Hematopoietic multipotent progenitor cell (in vitro differentiated cells): ENCODE results near the gene AZU1. TPM values are rescaled to one million over a fixed set of nuclear protein-coding genes. Genes with fewer than 3 reads are reported as not detected.
"Not testable (repeated sequence)": the region's sequence is repeated elsewhere in the genome, so short reads cannot be mapped to it uniquely, and the experiment has no call there.

Source experiments
- DNase-seq, 3 donors: peaks; one replicate each; pipeline ENCODE4 v3.0.0-alpha.2; 2011 to 2015; ENCODE audit warnings: low read depth in 2 of 3, low spot score in 2 of 3
- total RNA-seq: library from RNA; depleted of rRNA; stranded (reverse); fragments of >200 nt; gene quantifications from one replicate; pipeline ENCODE4 v1.2.3, GENCODE V29; 2012

AZU1 gene
- total RNA-seq, 1 donor: 5.4 TPM

- no peak for DNase-seq
These were observed 24.7 kb downstream of the AZU1 start, which contains the start of gene ELANE for GRCh38 chr19:852136-853013. Gene ELANE, plus strand, starts transcription at chr19:852303. Its CDS starts 26 bp downstream, at chr19:852329.

- DNase-seq: no peak
These were observed 25.5 kb downstream of the AZU1 start for GRCh38 chr19:853014-853585.

GRCh38 chr19:853614-854220 lies 26.1 kb downstream of the AZU1 start:
- DNase-seq: not testable (repeated sequence)

GRCh38 chr19:854549-854948 lies 26.9 kb downstream of the AZU1 start:
- no peak for DNase-seq

- no peak for DNase-seq
These were observed 27.5 kb downstream of the AZU1 start for GRCh38 chr19:855142-855541.

- no peak for DNase-seq
These were observed 28.0 kb downstream of the AZU1 start for GRCh38 chr19:855566-856120.

- no peak for DNase-seq
These were observed 30.6 kb downstream of the AZU1 start for GRCh38 chr19:858284-858683.

- DNase-seq: peak in 2 of 3 donors; percentile 51 to 52
These were observed 31.5 kb downstream of the AZU1 start, which contains the start of gene CFD for GRCh38 chr19:858868-859843. Gene CFD, plus strand, starts transcription at chr19:859664. Its CDS starts 26 bp downstream, at chr19:859690.

GRCh38 chr19:861141-861755 lies 33.6 kb downstream of the AZU1 start:
- no peak for DNase-seq

- peak; percentile 44 to 89 (median 88) for DNase-seq
These were observed 34.3 kb downstream of the AZU1 start for GRCh38 chr19:861756-862580.

- peak; percentile 53 to 90 (median 86) for DNase-seq
These were observed 35.1 kb downstream of the AZU1 start for GRCh38 chr19:862581-863314.

- no peak for DNase-seq
These were observed 35.6 kb downstream of the AZU1 start for GRCh38 chr19:863315-863620.

- no peak for DNase-seq
These were observed 39.2 kb downstream of the AZU1 start for GRCh38 chr19:866769-867300.

- no peak for DNase-seq
These were observed 39.7 kb downstream of the AZU1 start for GRCh38 chr19:867301-867793.

- DNase-seq: no peak
These were observed 40.3 kb downstream of the AZU1 start for GRCh38 chr19:867855-868457.

GRCh38 chr19:868458-869244 lies 41.0 kb downstream of the AZU1 start:
- no peak for DNase-seq
